Activated T-cell treated with anti-CD3 and anti-CD28 coated beads, Interleukin-2, amount 50 U/mL, for 4 hours (primary cell): Measurements from ENCODE around the gene CLP1. TPM values are rescaled to one million over a fixed set of nuclear protein-coding genes. Genes with fewer than 3 reads are reported as not detected.
"Not testable (repeated sequence)": the region's sequence is repeated elsewhere in the genome, so short reads cannot be mapped to it uniquely, and the experiment has no call there.

Source experiments
- ATAC-seq, 2 donors: fragments of 200-7000 bp; cut with Tn5 transposase; one replicate each; pipeline ENCODE4 v1.10.0; 2021
- DNase-seq: peaks from one replicate; pipeline ENCODE4 v3.0.0-alpha.2; 2020
- H3K27me3 Mint-ChIP-seq: one replicate; pipeline ENCODE4 v1.8.0; 2021; ENCODE audit warnings: low read depth, mixed read lengths
- H3K36me3 Mint-ChIP-seq: one replicate; pipeline ENCODE4 v1.8.0; 2022; ENCODE audit warnings: mixed read lengths; ENCODE audit not compliant: insufficient read depth
- H3K4me1 Mint-ChIP-seq: one replicate; pipeline ENCODE4 v1.8.0; 2021; ENCODE audit warnings: low read depth, mixed read lengths
- H3K4me3 Mint-ChIP-seq: one replicate; pipeline ENCODE4 v1.8.0; 2021; ENCODE audit warnings: mild to moderate bottlenecking, moderate library complexity, mixed read lengths
- H3K9me3 Mint-ChIP-seq: one replicate; pipeline ENCODE4 v1.8.0; 2021; ENCODE audit warnings: mixed read lengths
- total RNA-seq, 3 donors: library from RNA; stranded (reverse); gene quantifications; one replicate each; pipeline ENCODE4 v1.2.1, GENCODE V29; 2021

CLP1 gene
- total RNA-seq, 3 donors from 2014 or later, result 21.6 to 24.6 (median 22.0) TPM

- Mint-ChIP-seq H3K36me3 (peaks cover 10% of the 10 kb centered on the region), H3K4me3 (peak overlapping the region; percentile 96), H3K9me3 (no peaks in the 10 kb centered on the region), H3K27me3 (no peaks in the 10 kb centered on the region), H3K4me1 (peaks cover 40% of the 10 kb centered on the region)
- DNase-seq, result peak; percentile 89
- ATAC-seq, result peak; percentile 69 to 70
These were observed 9.7 kb downstream of the CLP1 start for GRCh38 chr11:57667117-57667735.

- peak within 1 kb of the TSS; percentile 96 for H3K4me3 Mint-ChIP-seq
- no peaks in the 10 kb centered on the region for H3K27me3 Mint-ChIP-seq
- H3K9me3 Mint-ChIP-seq, result no peaks in the 10 kb centered on the region
- peaks cover 47% of the 10 kb centered on the region for H3K4me1 Mint-ChIP-seq
- DNase-seq, result peak; percentile 99
- H3K36me3 Mint-ChIP-seq, result peaks cover 8% of the 10 kb centered on the region
- peak; percentile 91 to 92 for ATAC-seq
These were observed 10.3 kb downstream of the CLP1 start, which contains the start of gene ZDHHC5 for GRCh38 chr11:57667736-57668433. Gene ZDHHC5, plus strand, starts transcription at chr11:57668114. Its CDS starts 4,977 bp downstream, at chr11:57673091.

DNA sequence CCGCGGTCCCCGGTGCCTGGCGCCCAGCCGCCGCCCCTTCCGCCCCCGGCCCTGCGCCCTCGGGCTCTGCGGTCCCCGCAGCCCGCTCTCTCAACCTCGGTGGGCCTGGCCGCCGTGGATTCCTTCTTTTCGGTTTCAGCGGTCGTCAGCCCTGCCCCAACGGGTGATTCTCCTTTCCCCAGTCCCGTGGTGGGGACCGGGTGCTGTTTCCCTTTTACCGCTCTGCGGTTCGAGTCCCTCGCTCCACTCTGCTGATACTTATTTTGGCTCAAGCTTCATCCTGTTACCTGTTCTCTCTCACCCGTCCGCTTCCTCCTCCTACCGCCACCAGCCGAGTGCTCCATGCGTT, 10.8 kb downstream of the CLP1 start:
- Mint-ChIP-seq H3K4me1 (peaks cover 52% of the 10 kb centered on the region), H3K36me3 (peaks cover 13% of the 10 kb centered on the region), H3K27me3 (no peaks in the 10 kb centered on the region), H3K4me3 (peak overlapping the region; percentile 96), H3K9me3 (no peaks in the 10 kb centered on the region)
- DNase-seq, result peak; percentile 28
- peak; percentile 7 to 13 for ATAC-seq

DNA sequence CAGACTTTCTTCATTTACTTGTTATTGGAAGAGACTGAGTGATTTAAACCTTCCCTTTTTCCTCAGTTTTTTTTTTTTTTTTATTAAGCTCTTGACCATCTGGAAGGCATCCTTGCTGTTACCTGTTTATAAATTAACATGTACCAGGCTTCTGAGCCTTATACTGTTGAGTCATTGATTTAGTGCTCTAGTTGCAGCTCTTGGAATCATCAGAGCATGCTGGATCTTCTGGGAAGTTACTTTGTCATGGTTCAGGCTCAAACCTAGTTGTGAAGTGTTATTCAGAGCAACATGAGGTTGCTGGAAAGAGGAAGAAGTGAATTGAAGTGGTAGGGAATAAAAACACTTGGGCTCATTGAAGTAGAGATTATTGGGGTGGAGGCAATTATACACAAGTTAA, 16.7 kb downstream of the CLP1 start:
- H3K36me3 Mint-ChIP-seq, result peaks cover 46% of the 10 kb centered on the region

GRCh38 chr11:57675176-57675941, 17.8 kb downstream of the CLP1 start:
- DNase-seq (no peak), ATAC-seq (no peak)
- H3K36me3 Mint-ChIP-seq, result peaks cover 48% of the 10 kb centered on the region
- no peaks in the 10 kb centered on the region for H3K27me3 Mint-ChIP-seq
- H3K4me3 Mint-ChIP-seq, result no peak overlapping the region
- H3K4me1 Mint-ChIP-seq, result peaks cover 80% of the 10 kb centered on the region
- no peaks in the 10 kb centered on the region for H3K9me3 Mint-ChIP-seq

More for the DNA sequence above, 16.7 kb downstream of the CLP1 start:
- Mint-ChIP-seq H3K4me3 (no peak overlapping the region), H3K4me1 (peaks cover 81% of the 10 kb centered on the region), H3K9me3 (no peaks in the 10 kb centered on the region), H3K27me3 (no peaks in the 10 kb centered on the region)
- no peak for ATAC-seq
- DNase-seq, result no peak

- H3K9me3 Mint-ChIP-seq, result no peaks in the 10 kb centered on the region
- no peak overlapping the region for H3K4me3 Mint-ChIP-seq
- H3K4me1 Mint-ChIP-seq, result peaks cover 66% of the 10 kb centered on the region
- H3K36me3 Mint-ChIP-seq, result peaks cover 49% of the 10 kb centered on the region
- ATAC-seq (no peak), DNase-seq (no peak)
- H3K27me3 Mint-ChIP-seq, result no peaks in the 10 kb centered on the region
These were observed 21.8 kb downstream of the CLP1 start for GRCh38 chr11:57679396-57679795.

GRCh38 chr11:57680552-57680874, 23.0 kb downstream of the CLP1 start:
- DNase-seq (no peak), ATAC-seq (peak; percentile 75 to 76)
- peaks cover 55% of the 10 kb centered on the region for H3K4me1 Mint-ChIP-seq
- no peaks in the 10 kb centered on the region for H3K9me3 Mint-ChIP-seq
- no peaks in the 10 kb centered on the region for H3K27me3 Mint-ChIP-seq
- peaks cover 43% of the 10 kb centered on the region for H3K36me3 Mint-ChIP-seq
- no peak overlapping the region for H3K4me3 Mint-ChIP-seq

GRCh38 chr11:57681168-57681567, 23.6 kb downstream of the CLP1 start:
- ATAC-seq (no peak), DNase-seq (no peak)
- Mint-ChIP-seq H3K36me3 (peaks cover 38% of the 10 kb centered on the region), H3K9me3 (no peaks in the 10 kb centered on the region), H3K4me3 (no peak overlapping the region), H3K27me3 (no peaks in the 10 kb centered on the region), H3K4me1 (peaks cover 48% of the 10 kb centered on the region)

GRCh38 chr11:57690474-57690873, 32.9 kb downstream of the CLP1 start:
- not testable (repeated sequence) for H3K27me3 Mint-ChIP-seq
- H3K36me3 Mint-ChIP-seq, result peaks cover 27% of the 10 kb centered on the region

GRCh38 chr11:57698843-57699365, 41.3 kb downstream of the CLP1 start:
- Mint-ChIP-seq H3K27me3 (no peaks in the 10 kb centered on the region), H3K4me1 (no peaks in the 10 kb centered on the region)
- ATAC-seq, result no peak

More at GRCh38 chr11:57690474-57690873, 32.9 kb downstream of the CLP1 start:
- not testable (repeated sequence) for H3K4me3 Mint-ChIP-seq, H3K9me3 Mint-ChIP-seq, ATAC-seq, H3K4me1 Mint-ChIP-seq, DNase-seq

DNA sequence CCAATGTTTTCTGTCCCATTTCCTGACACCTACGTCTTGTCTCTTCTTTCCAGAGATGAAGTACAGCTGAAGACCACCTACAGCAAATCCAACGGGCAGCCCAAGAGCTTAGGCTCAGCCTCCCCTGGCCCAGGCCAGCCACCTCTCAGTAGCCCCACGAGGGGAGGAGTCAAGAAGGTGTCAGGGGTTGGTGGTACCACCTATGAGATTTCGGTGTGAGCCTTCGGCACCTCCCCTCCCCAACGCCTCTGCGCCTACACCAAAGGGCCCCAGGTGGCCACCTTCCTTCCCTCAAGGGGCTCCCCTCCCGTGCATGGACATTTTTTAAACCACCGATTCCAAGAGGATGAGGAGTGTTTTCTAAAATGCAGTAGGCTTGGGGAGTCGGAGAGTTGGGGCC, 42.3 kb downstream of the CLP1 start:
- no peak for ATAC-seq
- DNase-seq, result no peak
- no peaks in the 10 kb centered on the region for H3K4me1 Mint-ChIP-seq
- peaks cover 42% of the 10 kb centered on the region for H3K36me3 Mint-ChIP-seq
- H3K27me3 Mint-ChIP-seq, result no peaks in the 10 kb centered on the region
- no peak overlapping the region for H3K4me3 Mint-ChIP-seq
- H3K9me3 Mint-ChIP-seq, result no peaks in the 10 kb centered on the region

More at GRCh38 chr11:57698843-57699365, 41.3 kb downstream of the CLP1 start:
- Mint-ChIP-seq H3K36me3 (peaks cover 40% of the 10 kb centered on the region), H3K4me3 (no peak overlapping the region), H3K9me3 (no peaks in the 10 kb centered on the region)
- no peak for DNase-seq

DNA sequence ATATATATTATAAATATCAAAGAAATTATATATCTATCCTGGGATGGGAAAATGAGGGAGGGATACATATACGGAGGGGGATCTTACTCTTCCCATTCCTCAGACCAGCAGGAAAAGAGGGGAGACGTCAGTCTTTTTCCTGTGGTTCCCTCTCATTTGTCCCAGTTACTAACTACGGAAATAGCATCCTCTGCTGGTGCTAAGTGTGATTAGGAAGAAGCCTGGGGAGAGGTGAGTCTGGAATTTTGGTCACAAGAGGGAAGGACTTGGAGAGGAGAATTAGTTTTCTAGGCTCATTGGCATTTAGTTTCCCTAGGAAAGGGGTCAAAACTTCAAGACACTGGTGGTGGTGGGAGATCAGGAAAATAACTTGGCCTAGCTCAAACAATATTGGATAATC, 42.9 kb downstream of the CLP1 start:
- no peaks in the 10 kb centered on the region for H3K4me1 Mint-ChIP-seq
- no peaks in the 10 kb centered on the region for H3K9me3 Mint-ChIP-seq
- no peak overlapping the region for H3K4me3 Mint-ChIP-seq
- H3K27me3 Mint-ChIP-seq, result no peaks in the 10 kb centered on the region
- H3K36me3 Mint-ChIP-seq, result peaks cover 42% of the 10 kb centered on the region
- DNase-seq (no peak), ATAC-seq (no peak)

DNA sequence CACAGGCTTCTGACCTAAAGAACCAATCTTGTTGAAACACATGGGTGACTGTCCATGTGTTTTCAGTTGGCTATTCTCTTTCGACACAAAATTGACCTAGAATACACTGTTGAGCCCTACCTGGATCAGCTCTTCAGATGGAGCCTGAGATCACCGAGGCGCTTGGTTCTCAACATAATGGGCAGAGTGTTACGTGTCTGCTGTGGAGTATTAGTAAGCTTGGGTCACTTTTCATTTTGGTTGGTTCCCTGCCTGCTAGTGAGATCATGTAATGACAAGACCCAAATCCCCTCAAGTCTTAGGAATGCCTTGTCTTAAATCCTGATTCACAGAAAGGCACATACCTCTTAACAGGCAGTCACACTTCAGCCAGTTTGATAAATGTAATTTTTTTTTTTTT, 45.8 kb downstream of the CLP1 start:
- H3K4me3 Mint-ChIP-seq, result no peak overlapping the region
- H3K4me1 Mint-ChIP-seq, result peaks cover 4% of the 10 kb centered on the region
- DNase-seq (no peak), ATAC-seq (no peak)
- H3K9me3 Mint-ChIP-seq, result no peaks in the 10 kb centered on the region
- H3K27me3 Mint-ChIP-seq, result no peaks in the 10 kb centered on the region
- H3K36me3 Mint-ChIP-seq, result peaks cover 31% of the 10 kb centered on the region

DNA sequence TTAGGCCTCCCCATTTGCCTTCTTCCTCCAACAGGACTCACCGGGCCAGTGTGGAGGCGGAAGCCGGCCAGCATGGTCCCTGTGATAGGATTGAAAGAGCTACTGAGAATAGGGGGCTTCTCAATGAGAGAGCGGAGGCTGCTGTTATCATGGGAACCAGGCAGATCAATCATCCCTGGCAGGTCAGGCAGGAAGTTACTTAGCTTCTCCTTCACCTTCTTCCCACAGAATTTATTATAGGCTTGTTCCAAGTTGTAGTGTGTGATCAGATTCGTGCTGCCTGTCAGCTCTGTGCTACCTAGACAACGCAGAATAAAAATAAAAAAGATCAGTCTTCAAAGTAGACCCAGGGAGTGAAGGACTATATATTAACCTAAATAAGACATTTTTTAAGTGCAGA, 47.4 kb downstream of the CLP1 start:
- no peaks in the 10 kb centered on the region for H3K27me3 Mint-ChIP-seq
- no peaks in the 10 kb centered on the region for H3K9me3 Mint-ChIP-seq
- ATAC-seq, result no peak
- DNase-seq, result no peak
- H3K36me3 Mint-ChIP-seq, result peaks cover 21% of the 10 kb centered on the region
- H3K4me1 Mint-ChIP-seq, result peaks cover 9% of the 10 kb centered on the region
- no peak overlapping the region for H3K4me3 Mint-ChIP-seq
